Measurements from ENCODE around the gene TEX54.

Gene TEX54

DNA sequence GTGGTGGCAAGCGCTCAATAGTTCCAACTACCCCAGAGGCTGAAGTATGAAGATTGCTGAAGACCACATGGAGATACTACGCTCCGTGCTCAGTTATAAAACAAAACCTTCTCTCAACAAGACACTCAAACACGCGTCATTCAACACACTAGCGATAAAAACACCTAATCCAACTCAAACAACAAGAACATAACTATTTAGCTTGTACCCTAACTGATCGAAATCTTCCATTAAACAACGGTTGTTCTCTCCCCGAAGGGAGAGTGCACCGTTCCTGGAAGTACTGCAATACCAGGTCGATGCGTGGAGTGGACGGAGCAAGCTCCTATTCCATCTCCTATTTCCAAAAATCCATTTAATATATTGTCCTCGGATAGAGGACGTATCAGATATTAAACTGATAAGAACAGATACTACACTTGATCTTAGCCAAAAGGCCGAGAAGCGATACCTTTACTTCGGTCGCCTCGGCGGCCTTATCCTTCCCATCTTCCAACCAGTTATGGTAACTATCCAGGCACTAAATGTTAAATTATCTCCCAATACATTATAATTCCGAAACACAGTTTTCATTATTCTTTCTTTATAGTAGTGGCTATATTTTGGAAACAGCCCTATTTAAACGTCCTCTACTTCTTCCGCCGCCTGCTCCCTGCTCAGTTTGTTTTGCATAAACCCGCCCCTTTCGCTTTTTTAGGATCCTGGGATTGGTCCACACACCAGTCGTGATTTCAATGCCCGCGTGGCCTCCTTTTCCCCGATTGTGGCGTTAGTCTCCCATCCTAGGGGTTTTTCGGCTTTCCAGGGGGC lies 8.9 kb upstream of the TEX54 start (continued):
- TF ChIP-seq PATZ1 (tag by site-specific recombination; IDR thresholded peaks at IDR 0.05) (peak; percentile 85), ZSCAN18 (tag by site-specific recombination; IDR thresholded peaks at IDR 0.05) (peak; percentile 80; the same call in 1 of the 2 replicates), ZSCAN4 (tag by site-specific recombination; IDR thresholded peaks at IDR 0.05) (0 out of 2 replicates have a peak, but pooled peaks have one; percentile 14), OSR2 (tag by site-specific recombination; IDR thresholded peaks at IDR 0.05) (peak; percentile 89), MYNN (tag by site-specific recombination; IDR thresholded peaks at IDR 0.05; ENCODE audit: borderline replicate concordance) (0 out of 2 replicates have a peak, but pooled peaks have one; percentile 67), ZBTB11 (tag by site-specific recombination; conservative IDR thresholded peaks at IDR 0.05; ENCODE audit: low read depth) (no peak; the same call in 1 of the 2 replicates), ZSCAN30 (tag by site-specific recombination; IDR thresholded peaks at IDR 0.05) (peak; percentile 98), ZNF266 (tag by site-specific recombination; IDR thresholded peaks at IDR 0.05; ENCODE audit: low read depth) (no peak), ZNF624 (tag by site-specific recombination; IDR thresholded peaks at IDR 0.05) (peak; percentile 94), PRDM4 (tag by site-specific recombination; IDR thresholded peaks at IDR 0.05) (peak; percentile 84), PRDM6 (tag by site-specific recombination; IDR thresholded peaks at IDR 0.05) (peak; percentile 93), ZNF529 (tag by site-specific recombination; IDR thresholded peaks at IDR 0.05; ENCODE audit: insufficient replicate concordance) (no peak), ZNF621 (tag by site-specific recombination; IDR thresholded peaks at IDR 0.05) (no peak)
- TF ChIP-seq, protein P1, sequence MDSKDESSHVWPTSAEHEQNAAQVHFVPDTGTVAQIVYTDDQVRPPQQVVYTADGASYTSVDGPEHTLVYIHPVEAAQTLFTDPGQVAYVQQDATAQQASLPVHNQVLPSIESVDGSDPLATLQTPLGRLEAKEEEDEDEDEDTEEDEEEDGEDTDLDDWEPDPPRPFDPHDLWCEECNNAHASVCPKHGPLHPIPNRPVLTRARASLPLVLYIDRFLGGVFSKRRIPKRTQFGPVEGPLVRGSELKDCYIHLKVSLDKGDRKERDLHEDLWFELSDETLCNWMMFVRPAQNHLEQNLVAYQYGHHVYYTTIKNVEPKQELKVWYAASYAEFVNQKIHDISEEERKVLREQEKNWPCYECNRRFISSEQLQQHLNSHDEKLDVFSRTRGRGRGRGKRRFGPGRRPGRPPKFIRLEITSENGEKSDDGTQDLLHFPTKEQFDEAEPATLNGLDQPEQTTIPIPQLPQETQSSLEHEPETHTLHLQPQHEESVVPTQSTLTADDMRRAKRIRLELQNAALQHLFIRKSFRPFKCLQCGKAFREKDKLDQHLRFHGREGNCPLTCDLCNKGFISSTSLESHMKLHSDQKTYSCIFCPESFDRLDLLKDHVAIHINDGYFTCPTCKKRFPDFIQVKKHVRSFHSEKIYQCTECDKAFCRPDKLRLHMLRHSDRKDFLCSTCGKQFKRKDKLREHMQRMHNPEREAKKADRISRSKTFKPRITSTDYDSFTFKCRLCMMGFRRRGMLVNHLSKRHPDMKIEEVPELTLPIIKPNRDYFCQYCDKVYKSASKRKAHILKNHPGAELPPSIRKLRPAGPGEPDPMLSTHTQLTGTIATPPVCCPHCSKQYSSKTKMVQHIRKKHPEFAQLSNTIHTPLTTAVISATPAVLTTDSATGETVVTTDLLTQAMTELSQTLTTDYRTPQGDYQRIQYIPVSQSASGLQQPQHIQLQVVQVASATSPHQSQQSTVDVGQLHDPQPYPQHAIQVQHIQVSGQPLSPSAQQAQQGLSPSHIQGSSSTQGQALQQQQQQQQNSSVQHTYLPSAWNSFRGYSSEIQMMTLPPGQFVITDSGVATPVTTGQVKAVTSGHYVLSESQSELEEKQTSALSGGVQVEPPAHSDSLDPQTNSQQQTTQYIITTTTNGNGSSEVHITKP (tag by site-specific recombination; IDR thresholded peaks at IDR 0.05): peak; percentile 90
- TF ChIP-seq, protein P2, sequence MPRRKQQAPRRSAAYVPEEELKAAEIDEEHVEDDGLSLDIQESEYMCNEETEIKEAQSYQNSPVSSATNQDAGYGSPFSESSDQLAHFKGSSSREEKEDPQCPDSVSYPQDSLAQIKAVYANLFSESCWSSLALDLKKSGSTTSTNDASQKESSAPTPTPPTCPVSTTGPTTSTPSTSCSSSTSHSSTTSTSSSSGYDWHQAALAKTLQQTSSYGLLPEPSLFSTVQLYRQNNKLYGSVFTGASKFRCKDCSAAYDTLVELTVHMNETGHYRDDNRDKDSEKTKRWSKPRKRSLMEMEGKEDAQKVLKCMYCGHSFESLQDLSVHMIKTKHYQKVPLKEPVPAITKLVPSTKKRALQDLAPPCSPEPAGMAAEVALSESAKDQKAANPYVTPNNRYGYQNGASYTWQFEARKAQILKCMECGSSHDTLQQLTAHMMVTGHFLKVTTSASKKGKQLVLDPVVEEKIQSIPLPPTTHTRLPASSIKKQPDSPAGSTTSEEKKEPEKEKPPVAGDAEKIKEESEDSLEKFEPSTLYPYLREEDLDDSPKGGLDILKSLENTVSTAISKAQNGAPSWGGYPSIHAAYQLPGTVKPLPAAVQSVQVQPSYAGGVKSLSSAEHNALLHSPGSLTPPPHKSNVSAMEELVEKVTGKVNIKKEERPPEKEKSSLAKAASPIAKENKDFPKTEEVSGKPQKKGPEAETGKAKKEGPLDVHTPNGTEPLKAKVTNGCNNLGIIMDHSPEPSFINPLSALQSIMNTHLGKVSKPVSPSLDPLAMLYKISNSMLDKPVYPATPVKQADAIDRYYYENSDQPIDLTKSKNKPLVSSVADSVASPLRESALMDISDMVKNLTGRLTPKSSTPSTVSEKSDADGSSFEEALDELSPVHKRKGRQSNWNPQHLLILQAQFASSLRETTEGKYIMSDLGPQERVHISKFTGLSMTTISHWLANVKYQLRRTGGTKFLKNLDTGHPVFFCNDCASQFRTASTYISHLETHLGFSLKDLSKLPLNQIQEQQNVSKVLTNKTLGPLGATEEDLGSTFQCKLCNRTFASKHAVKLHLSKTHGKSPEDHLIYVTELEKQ (tag by site-specific recombination; IDR thresholded peaks at IDR 0.05; ENCODE audit: borderline replicate concordance): peak; percentile 90
- TF ChIP-seq, protein P3, sequence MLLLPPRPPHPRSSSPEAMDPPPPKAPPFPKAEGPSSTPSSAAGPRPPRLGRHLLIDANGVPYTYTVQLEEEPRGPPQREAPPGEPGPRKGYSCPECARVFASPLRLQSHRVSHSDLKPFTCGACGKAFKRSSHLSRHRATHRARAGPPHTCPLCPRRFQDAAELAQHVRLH (tag by site-specific recombination; IDR thresholded peaks at IDR 0.05): peak; percentile 98

Measured in HEK293 (cell line).